HL-60 (cell line): Measurements from ENCODE around the gene PLEKHA8.

Experiments used
- DNase-seq, 2 experiments: peaks; one replicate each; pipeline ENCODE4 v3.0.0-alpha.2; 2010 to 2020; ENCODE audit warnings: low read depth in 1 of 2, low spot score in 1 of 2
- H3K27ac ChIP-seq: fragments of 250-450 bp; sonication (Bioruptor Pico); replicated peaks from 2 replicates; pipeline ENCODE4 v1.5.1; 2020; ENCODE audit warnings: mild to moderate bottlenecking, moderate library complexity
- H3K27me3 ChIP-seq: fragments of 250-450 bp; sonication (Bioruptor Pico); 2 replicates; pipeline ENCODE4 v1.5.1; 2021; ENCODE audit warnings: mild to moderate bottlenecking, moderate library complexity; ENCODE audit not compliant: insufficient read depth, poor library complexity, severe bottlenecking
- H3K4me3 ChIP-seq: replicated peaks from 2 replicates; pipeline ENCODE4 v1.5.1; 2011; ENCODE audit warnings: mild to moderate bottlenecking, control low read depth, low read length; ENCODE audit not compliant: insufficient read depth
- CTCF ChIP-seq: IDR thresholded peaks from one replicate; pipeline ENCODE4 v1.5.1; 2011; ENCODE audit warnings: low read length, control low read depth, inconsistent platforms; ENCODE audit not compliant: insufficient read depth
- GABPA ChIP-seq: IDR thresholded peaks from 2 replicates; pipeline ENCODE4 v1.6.1; 2012; ENCODE audit warnings: low read depth
- POLR2AphosphoS5 ChIP-seq: IDR thresholded peaks from 2 replicates; pipeline ENCODE4 v1.6.1; 2012; ENCODE audit warnings: low read depth
- REST ChIP-seq: IDR thresholded peaks from 2 replicates; pipeline ENCODE4 v1.6.1; 2012; ENCODE audit warnings: low read depth; ENCODE audit not compliant: insufficient replicate concordance
- SPI1 ChIP-seq: IDR thresholded peaks from 2 replicates; pipeline ENCODE4 v1.6.1; 2012; ENCODE audit warnings: low read depth, mild to moderate bottlenecking, borderline replicate concordance

PLEKHA8 gene

GRCh38 chr7:30070052-30070451 lies 41.8 kb downstream of the PLEKHA8 start:
- TF ChIP-seq GABPA (no peak), REST (no peak), CTCF (no peak), SPI1 (no peak), POLR2AphosphoS5 (no peak)
- H3K27me3 ChIP-seq = no peaks in the 10 kb centered on the region
- H3K27ac ChIP-seq = no peak overlapping the region
- no peak overlapping the region for H3K4me3 ChIP-seq
- no peak for DNase-seq

- Histone ChIP-seq H3K27me3 (no peaks in the 10 kb centered on the region), H3K27ac (no peak overlapping the region), H3K4me3 (no peak overlapping the region)
- DNase-seq = no peak
- TF ChIP-seq REST (no peak), SPI1 (no peak), CTCF (no peak), POLR2AphosphoS5 (no peak), GABPA (no peak)
These were observed 44.5 kb downstream of the PLEKHA8 start for GRCh38 chr7:30072735-30073134.

GRCh38 chr7:30074422-30075030 lies 46.3 kb downstream of the PLEKHA8 start:
- H3K27me3 ChIP-seq = no peaks in the 10 kb centered on the region
- peak in 1 of 2 experiments; percentile 5 for DNase-seq
- H3K27ac ChIP-seq = no peak overlapping the region
- no peak for TF ChIP-seq GABPA
- peak; percentile 29 for TF ChIP-seq CTCF
- no peak overlapping the region for H3K4me3 ChIP-seq

- no peak for DNase-seq
- Histone ChIP-seq H3K27me3 (no peaks in the 10 kb centered on the region), H3K4me3 (no peak overlapping the region), H3K27ac (no peak overlapping the region)
- TF ChIP-seq REST = no peak
- no peak for TF ChIP-seq CTCF
- TF ChIP-seq SPI1 = no peak
- no peak for TF ChIP-seq GABPA
- no peak for TF ChIP-seq POLR2AphosphoS5
These were observed 48.2 kb downstream of the PLEKHA8 start for GRCh38 chr7:30076411-30076810.
